Fibroblast of lung (primary cell): Measurements from ENCODE around the gene SUGT1.

ENCODE experiments used
- CTCF ChIP-seq, 2 donors: IDR thresholded peaks in 1 of 2; conservative IDR thresholded peaks in 1 of 2; 1 replicate in 1 of 2; 2 replicates in 1 of 2; pipeline ENCODE4 v1.5.1; 2011 to 2012; ENCODE audit warnings: low read length in 2 of 2, control low read depth in 1 of 2, inconsistent platforms in 1 of 2, low read depth in 1 of 2, mild to moderate bottlenecking in 1 of 2
- EZH2 ChIP-seq: IDR thresholded peaks from 2 replicates; pipeline ENCODE4 v1.5.1; 2012; ENCODE audit warnings: low read length, control low read depth, mild to moderate bottlenecking; ENCODE audit errors: missing control alignments

- TF ChIP-seq CTCF (conservative IDR thresholded peaks at IDR 0.05 in 1 of 2, IDR thresholded peaks at IDR 0.05 in 1 of 2; ENCODE audit: low read depth in 1 of 2, low read length in 2 of 2), result no peak
- TF ChIP-seq EZH2, result no peak
Measured at GRCh38 chr13:52677823-52678222, 25.2 kb downstream of the SUGT1 start.
